GM19468 (cell line): Measurements from ENCODE around the gene COMMD3.
"Not testable (repeated sequence)": the region's sequence is repeated elsewhere in the genome, so short reads cannot be mapped to it uniquely, and the experiment has no call there.

Experiments
- ATAC-seq: cut with Tn5 transposase; IDR thresholded peaks from one replicate; pipeline ENCODE4 v1.9.1; 2021; ENCODE audit warnings: mild to moderate bottlenecking, moderate library complexity, moderate number of reproducible peaks; ENCODE audit not compliant: unreplicated experiment; ENCODE audit errors: extremely low read depth

COMMD3 gene

GRCh38 chr10:22316286-22317075 lies at the start of gene COMMD3:
Gene COMMD3, plus strand, starts transcription at chr10:22316388. Its CDS starts 30 bp downstream, at chr10:22316418.
- peak; percentile 17 for ATAC-seq

- ATAC-seq, result no peak
Observed at GRCh38 chr10:22268503-22268902, 47.7 kb upstream of the COMMD3 start.

DNA sequence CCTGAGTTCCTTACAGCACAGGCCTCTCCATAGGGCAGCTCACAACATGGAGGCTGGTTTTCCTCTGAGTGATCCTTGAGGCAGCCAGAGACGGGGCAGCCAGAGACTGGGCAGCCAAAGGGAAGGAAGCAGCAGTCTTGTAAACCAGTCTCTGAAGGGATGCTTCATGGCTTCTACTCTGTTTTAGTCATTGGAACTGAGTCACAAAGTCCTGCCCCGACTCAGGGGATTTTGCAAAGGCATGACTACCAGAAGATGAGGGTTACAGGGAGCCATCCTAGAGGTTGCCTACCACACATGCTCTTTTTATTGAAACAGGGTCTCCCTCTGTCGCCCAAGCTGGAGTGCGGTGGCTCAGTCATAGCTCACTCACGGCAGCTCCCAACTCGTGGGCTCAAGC lies 44.4 kb upstream of the COMMD3 start:
- ATAC-seq, result no peak

- no peak for ATAC-seq
Observed at GRCh38 chr10:22278441-22278782, 37.8 kb upstream of the COMMD3 start.

GRCh38 chr10:22280078-22280477 lies 36.1 kb upstream of the COMMD3 start:
- ATAC-seq, result no peak

DNA sequence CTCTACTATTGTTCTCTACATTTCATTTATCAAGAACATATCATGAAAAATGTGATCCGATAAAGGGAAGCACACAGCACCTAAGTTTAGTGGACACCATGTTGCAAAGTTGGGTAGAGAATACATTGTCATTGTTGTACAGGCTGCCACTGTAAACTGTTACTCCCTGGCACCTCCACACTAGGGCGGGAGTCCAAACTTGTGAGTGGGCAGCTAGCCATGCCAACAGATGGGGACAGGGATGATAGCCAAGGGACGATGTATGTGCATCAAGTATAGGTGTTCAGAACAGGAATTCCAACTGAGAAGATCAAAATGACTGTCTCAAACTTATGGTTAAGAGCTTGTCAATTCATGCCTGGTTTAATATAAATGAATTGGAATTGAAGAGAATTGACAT lies 31.1 kb upstream of the COMMD3 start:
- no peak for ATAC-seq

DNA sequence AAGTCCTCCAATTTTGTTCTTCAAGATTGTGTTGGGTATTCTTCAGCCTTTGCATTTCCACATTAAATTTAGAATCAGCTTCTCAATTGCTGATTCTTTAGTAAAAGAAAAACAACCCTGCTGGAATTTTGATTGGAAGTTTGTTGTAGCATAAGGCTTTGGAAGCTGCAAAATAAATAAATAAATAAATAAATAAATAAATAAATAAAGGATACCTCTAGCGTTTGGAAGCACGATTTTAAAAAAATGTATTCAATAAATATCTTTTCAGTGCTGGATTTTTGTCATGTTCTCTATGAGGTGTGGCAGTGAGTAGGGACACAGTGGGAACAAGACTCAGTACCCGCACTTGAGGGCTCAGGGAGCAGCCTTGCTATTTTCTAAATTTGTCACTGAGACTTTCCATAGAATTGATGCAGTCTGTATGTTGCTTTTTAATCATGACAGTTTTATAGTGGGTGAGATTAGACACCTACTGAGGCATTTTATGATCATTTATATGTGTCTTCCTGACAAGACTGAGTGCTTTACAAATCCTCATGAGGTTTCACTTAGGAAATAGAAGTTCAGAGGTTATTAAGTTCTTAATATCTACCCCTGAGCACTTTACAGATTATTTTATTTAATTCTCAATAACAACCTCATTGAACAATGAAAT lies 22.3 kb upstream of the COMMD3 start:
- no peak for ATAC-seq

DNA sequence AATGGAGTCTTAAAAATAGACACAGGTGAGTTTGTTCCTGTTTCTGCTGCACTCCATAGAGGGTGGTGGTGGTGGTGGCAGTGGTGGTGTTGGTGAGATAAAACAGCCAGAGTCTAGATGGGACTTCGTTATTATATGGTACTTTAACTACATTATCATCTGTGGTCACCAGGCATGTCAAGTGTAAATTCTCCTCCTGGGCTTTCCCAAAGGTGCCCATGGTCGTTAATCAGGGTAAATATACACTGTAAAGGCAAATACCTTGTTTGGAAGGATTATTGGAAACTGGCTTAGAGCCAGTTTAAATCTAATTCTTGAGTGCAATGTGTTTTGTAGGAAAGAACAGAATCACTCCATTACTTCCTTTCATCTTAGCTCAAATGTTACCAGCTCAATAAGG lies 21.5 kb upstream of the COMMD3 start:
- ATAC-seq, result no peak

DNA sequence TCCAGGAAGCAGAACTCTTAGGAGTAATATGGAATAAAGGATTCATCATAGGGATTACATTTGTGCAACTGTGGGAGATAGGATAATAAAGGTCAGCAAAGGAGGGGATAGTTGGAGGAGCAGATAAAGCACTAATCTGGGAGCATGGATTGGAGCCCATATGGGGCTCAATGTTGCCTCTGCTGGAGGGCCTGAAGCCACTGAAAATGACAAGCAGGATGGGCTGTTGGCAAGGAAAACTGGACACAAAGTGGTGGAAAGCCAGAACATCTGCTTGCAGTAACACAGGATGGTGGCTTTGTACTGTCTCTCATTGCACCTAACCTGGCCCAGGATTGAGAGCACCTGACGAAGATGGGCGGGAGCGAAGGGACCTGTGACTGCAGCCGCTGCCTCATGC lies 15.0 kb upstream of the COMMD3 start:
- ATAC-seq, result no peak

- no peak for ATAC-seq
Observed at GRCh38 chr10:22303461-22303860, 12.7 kb upstream of the COMMD3 start.

DNA sequence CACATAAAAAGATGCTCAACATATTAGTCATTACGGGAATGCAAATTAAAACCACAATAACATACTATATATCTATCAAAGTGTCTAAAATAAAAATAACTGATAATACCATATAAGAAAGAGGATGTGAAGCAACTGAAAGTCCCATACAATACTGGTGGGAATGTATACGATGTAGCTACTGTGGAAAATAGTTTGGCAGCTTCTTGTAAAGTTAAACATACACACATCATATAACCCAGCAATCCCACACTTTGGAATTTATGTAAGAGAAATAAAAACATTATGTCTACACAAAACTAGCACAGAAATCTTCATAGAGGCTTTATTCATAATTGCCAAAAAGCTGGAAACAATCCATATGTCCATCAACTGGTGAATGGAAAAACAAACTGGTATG lies 10.5 kb upstream of the COMMD3 start:
- no peak for ATAC-seq

GRCh38 chr10:22308390-22308789 lies 7.8 kb upstream of the COMMD3 start:
- peak; percentile 52 for ATAC-seq

GRCh38 chr10:22309180-22310000 lies 6.8 kb upstream of the COMMD3 start:
- no peak for ATAC-seq

GRCh38 chr10:22310012-22310411 lies 6.2 kb upstream of the COMMD3 start:
- ATAC-seq, result not testable (repeated sequence)

- ATAC-seq, result no peak
Observed at GRCh38 chr10:22310928-22311327, 5.3 kb upstream of the COMMD3 start.

- ATAC-seq, result no peak
Observed at GRCh38 chr10:22314852-22315251, 1.3 kb upstream of the COMMD3 start.

DNA sequence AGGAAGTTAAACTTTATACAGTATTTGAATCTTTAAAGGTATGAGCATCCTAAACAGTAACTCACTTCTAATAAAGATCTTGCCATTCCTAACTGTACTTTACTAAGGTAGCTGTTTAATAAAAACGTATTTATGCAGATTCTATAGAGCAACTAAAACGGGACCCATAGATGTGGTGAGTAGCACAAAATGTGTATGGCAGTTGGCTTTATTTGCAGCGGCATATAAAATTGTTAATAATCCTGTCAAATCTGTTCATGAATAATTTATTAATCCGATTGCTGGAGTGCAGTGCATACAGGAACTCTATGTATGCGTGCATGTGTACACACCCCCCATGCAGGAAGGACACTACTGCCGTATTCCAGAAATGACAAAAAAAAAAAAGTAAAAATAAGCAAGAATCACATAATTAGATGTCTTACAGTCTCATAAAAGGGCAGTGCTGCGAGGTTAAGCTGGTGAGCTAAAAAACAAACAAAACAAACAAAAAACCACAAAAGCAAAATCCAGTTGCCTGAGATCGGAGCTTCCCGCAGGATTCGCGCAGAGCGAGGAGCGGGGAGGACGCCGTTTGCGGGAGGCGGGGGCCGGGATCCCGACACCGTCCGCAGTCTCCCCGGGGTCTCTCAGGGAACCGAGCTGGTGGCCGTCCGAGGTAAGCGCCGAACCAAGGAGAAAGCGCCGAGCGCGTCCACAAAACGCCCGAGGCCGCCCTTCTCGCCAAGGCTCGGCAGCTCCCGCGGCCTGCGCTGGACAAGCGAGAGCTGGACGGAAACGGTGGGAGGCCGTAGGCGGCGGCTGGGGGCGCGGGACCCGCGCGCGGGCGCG lies 518 bp upstream of the COMMD3 start:
- ATAC-seq, result no peak

GRCh38 chr10:22317076-22317370 lies 835 bp downstream of the COMMD3 start:
- peak; percentile 4 for ATAC-seq

DNA sequence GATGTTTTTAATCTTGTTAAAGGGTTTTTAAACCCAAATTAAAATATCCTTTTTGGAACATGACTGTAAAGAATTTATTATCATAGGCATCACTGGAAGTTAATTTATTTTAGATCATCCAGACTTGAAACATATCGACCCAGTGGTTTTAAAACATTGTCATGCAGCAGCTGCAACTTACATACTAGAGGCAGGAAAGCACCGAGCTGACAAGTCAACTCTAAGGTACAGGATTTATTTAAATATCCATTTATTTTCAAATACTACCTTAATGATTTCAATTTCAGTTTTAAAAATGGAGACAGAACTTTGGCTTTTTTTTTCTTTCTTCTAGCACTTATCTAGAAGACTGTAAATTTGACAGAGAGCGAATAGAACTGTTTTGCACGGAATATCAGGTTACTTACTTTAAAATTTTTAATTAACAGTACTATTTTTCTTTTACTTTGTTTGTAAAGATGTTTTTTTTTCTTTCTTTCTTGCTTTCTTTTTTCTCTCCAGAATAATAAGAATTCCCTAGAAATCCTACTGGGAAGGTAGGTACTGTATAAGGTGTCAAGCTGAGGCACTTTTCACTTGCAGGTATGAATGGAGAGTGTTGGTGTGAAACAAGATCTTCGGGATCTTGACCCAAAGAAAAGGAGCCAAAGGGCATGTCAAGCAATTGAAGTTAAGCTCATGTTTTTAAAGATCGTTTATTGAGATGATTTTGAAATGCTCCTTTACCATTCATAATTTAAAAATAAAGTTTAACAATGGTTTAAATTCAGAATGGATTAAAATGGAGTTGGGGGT lies 1.8 kb downstream of the COMMD3 start:
- ATAC-seq, result no peak

GRCh38 chr10:22318772-22319171 lies 2.6 kb downstream of the COMMD3 start:
- no peak for ATAC-seq
